Mesenchymal stem cell (in vitro differentiated cells and primary cell): ENCODE measurements around the gene SPATA6L.
A peak's percentile ranks its signal among the peaks of the same experiment; 100 is the strongest.

Source experiments
- DNase-seq: peaks from one replicate; pipeline ENCODE4 v3.0.0-alpha.2; 2013
- H2AFZ ChIP-seq: one replicate; pipeline ENCODE4 v1.6.1; 2013; ENCODE audit warnings: low read depth, mild to moderate bottlenecking, control low read depth, inconsistent platforms, low read length, moderate library complexity
- H2AK5ac ChIP-seq: 2 replicates; pipeline ENCODE4 v1.6.1; 2013; ENCODE audit warnings: low read length, moderate library complexity, mild to moderate bottlenecking, inconsistent platforms; ENCODE audit not compliant: severe bottlenecking
- H2BK120ac ChIP-seq: one replicate; pipeline ENCODE4 v1.6.1; 2013; ENCODE audit warnings: low read depth, mild to moderate bottlenecking, inconsistent platforms, low read length, moderate library complexity
- H2BK12ac ChIP-seq, 2 experiments: one replicate each; pipeline ENCODE4 v1.6.1; 2013; ENCODE audit warnings: inconsistent platforms in 2 of 2, low read length in 2 of 2, mild to moderate bottlenecking in 2 of 2, moderate library complexity in 2 of 2, control low read depth in 1 of 2
- H2BK15ac ChIP-seq: one replicate; pipeline ENCODE4 v1.6.1; 2013; ENCODE audit warnings: mild to moderate bottlenecking, low read depth, inconsistent platforms; ENCODE audit not compliant: poor library complexity, severe bottlenecking
- H2BK5ac ChIP-seq: 2 replicates; pipeline ENCODE4 v1.6.1; 2013; ENCODE audit warnings: low read depth, mild to moderate bottlenecking, low read length, control low read depth, inconsistent platforms; ENCODE audit not compliant: poor library complexity, severe bottlenecking
- H3K14ac ChIP-seq, 2 experiments: one replicate each; pipeline ENCODE4 v1.6.1; 2013; ENCODE audit warnings: inconsistent platforms in 2 of 2, low read length in 2 of 2, control low read depth in 1 of 2, mild to moderate bottlenecking in 1 of 2, moderate library complexity in 1 of 2
- H3K18ac ChIP-seq, 2 experiments: one replicate each; pipeline ENCODE4 v1.6.1; 2013; ENCODE audit warnings: inconsistent platforms in 2 of 2, low read length in 2 of 2, control low read depth in 1 of 2, low read depth in 1 of 2, mild to moderate bottlenecking in 1 of 2
- H3K23ac ChIP-seq, 2 experiments: one replicate each; pipeline ENCODE4 v1.6.1; 2013; ENCODE audit warnings: inconsistent platforms in 2 of 2, low read length in 2 of 2, mild to moderate bottlenecking in 2 of 2, moderate library complexity in 2 of 2, control low read depth in 1 of 2
- H3K27ac ChIP-seq: 2 replicates; pipeline ENCODE4 v1.5.1; 2013; ENCODE audit warnings: mild to moderate bottlenecking, moderate library complexity, low read length, control low read depth, inconsistent platforms; ENCODE audit not compliant: poor library complexity, severe bottlenecking
- H3K27me3 ChIP-seq, 2 experiments: 2 replicates each; pipeline versions ENCODE4 v1.6.1 to v1.7.0; 2013; ENCODE audit warnings: low read length in 2 of 2, mild to moderate bottlenecking in 2 of 2, moderate library complexity in 2 of 2, control low read depth in 1 of 2, inconsistent platforms in 1 of 2; ENCODE audit not compliant: control insufficient read depth in 1 of 2, insufficient read depth in 1 of 2
- H3K36me3 ChIP-seq, 2 experiments: 2 replicates each; pipeline versions ENCODE4 v1.6.1 to v1.7.0; 2013; ENCODE audit warnings: low read length in 2 of 2, control low read depth in 1 of 2, inconsistent platforms in 1 of 2, low read depth in 1 of 2, mild to moderate bottlenecking in 1 of 2; ENCODE audit not compliant: insufficient read depth in 2 of 2, control insufficient read depth in 1 of 2
- H3K4ac ChIP-seq, 2 experiments: one replicate each; pipeline ENCODE4 v1.6.1; 2013; ENCODE audit warnings: inconsistent platforms in 2 of 2, low read length in 2 of 2, mild to moderate bottlenecking in 2 of 2, moderate library complexity in 2 of 2, control low read depth in 1 of 2, low read depth in 1 of 2
- H3K4me1 ChIP-seq: 2 replicates; pipeline ENCODE4 v1.6.1; 2013; ENCODE audit warnings: low read depth, low read length, control low read depth; ENCODE audit not compliant: control insufficient read depth, insufficient read depth
- H3K4me2 ChIP-seq: 2 replicates; pipeline ENCODE4 v1.6.1; 2013; ENCODE audit warnings: low read length, mild to moderate bottlenecking, inconsistent platforms; ENCODE audit not compliant: poor library complexity, severe bottlenecking
- H3K4me3 ChIP-seq, 2 experiments: 2 replicates each; pipeline versions ENCODE4 v1.5.1 to v1.7.0; 2013; ENCODE audit warnings: low read length in 2 of 2, mild to moderate bottlenecking in 2 of 2, control low read depth in 1 of 2, low read depth in 1 of 2; ENCODE audit not compliant: insufficient read depth in 1 of 2
- H3K79me1 ChIP-seq: replicated peaks from 2 replicates; pipeline ENCODE4 v1.6.1; 2013; ENCODE audit warnings: mild to moderate bottlenecking, control low read depth, low read length, inconsistent platforms; ENCODE audit not compliant: poor library complexity, severe bottlenecking
- H3K9ac ChIP-seq: 2 replicates; pipeline ENCODE4 v1.7.0; 2013; ENCODE audit warnings: mild to moderate bottlenecking, low read length, moderate library complexity
- H3K9me3 ChIP-seq: 2 replicates; pipeline ENCODE4 v1.7.0; 2013; ENCODE audit warnings: mild to moderate bottlenecking, low read length; ENCODE audit not compliant: control insufficient read depth
- H4K8ac ChIP-seq: one replicate; pipeline ENCODE4 v1.6.1; 2013; ENCODE audit warnings: inconsistent platforms, mild to moderate bottlenecking, low read length, moderate library complexity
- H4K91ac ChIP-seq: one replicate; pipeline ENCODE4 v1.6.1; 2013; ENCODE audit warnings: mild to moderate bottlenecking, low read length, inconsistent platforms
- WGBS: methylation state at CpG from one replicate; pipeline ENCODE4 v1.1.7; 2013; ENCODE audit warnings: mixed read lengths; 5-methylcytosine and 5-hydroxymethylcytosine counted together

SPATA6L gene

DNA sequence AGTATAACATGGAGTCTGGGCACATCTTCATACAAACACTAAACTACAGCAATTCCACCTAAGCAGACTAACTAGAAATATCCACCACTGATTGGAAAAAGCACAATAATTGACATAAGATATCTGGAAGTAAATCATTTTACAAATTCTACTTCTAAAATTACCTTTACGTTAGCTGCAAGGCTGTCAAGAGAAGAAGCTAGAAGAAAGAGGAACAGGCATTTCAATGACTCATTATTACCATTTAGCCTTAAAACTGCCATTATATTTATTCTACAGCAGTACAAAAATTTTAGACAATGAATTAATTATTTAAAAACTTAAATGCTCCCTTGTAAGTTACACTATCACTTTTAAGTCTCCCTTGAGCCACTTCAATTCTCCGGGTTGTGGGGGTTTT is 47.6 kb downstream of the SPATA6L start:
- no CpG with 5 or more reads among the region's 2 CpGs for WGBS
- no peak overlapping the region for H2AFZ ChIP-seq

DNA sequence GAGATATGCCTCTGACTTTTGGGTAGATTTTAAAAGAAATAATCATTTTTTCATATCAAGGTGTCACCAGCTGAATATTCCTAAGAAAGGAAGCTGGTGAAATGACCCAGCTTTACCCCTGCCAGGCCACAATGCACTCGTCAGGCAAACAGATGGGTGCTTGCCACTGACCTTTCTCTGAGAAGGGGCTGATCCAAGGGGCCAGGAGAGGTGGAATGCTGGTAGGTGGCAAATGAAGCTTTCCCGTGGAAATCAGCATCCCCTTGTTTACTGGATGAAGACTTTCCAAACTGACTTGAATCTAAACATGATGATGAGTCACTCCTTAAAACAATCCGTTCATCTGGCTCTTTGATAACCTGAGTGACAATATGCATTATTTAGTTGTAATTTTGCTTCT is 48.5 kb downstream of the SPATA6L start:
- H3K36me3 ChIP-seq: no peaks in the 10 kb centered on the region
- peak; percentile 24 for DNase-seq
- WGBS: 14% methylated on average over 2 of the region's 3 CpGs
- no peak overlapping the region for H3K18ac ChIP-seq
- H4K8ac ChIP-seq: no peak overlapping the region
- H3K14ac ChIP-seq: no peak overlapping the region
- no peak overlapping the region for H3K4ac ChIP-seq
- H3K4me2 ChIP-seq: no peak overlapping the region
- H3K4me3 ChIP-seq: no peak overlapping the region
- no peak overlapping the region for H2AK5ac ChIP-seq
- no peak overlapping the region for H2BK12ac ChIP-seq
- H3K9me3 ChIP-seq: no peaks in the 10 kb centered on the region
- H3K23ac ChIP-seq: no peak overlapping the region
- H2AFZ ChIP-seq: no peak overlapping the region
- no peaks in the 10 kb centered on the region for H3K79me1 ChIP-seq
- peaks cover 2% of the 10 kb centered on the region for H3K4me1 ChIP-seq
- H3K9ac ChIP-seq: no peak overlapping the region
- no peak overlapping the region for H3K27ac ChIP-seq
- no peak overlapping the region for H4K91ac ChIP-seq
- H2BK5ac ChIP-seq: no peak overlapping the region
- no peak overlapping the region for H2BK15ac ChIP-seq
- H3K27me3 ChIP-seq: no peaks in the 10 kb centered on the region
- no peak overlapping the region for H2BK120ac ChIP-seq

More for the DNA sequence above, 47.6 kb downstream of the SPATA6L start:
- H2BK120ac ChIP-seq: no peak overlapping the region
- H3K4me3 ChIP-seq: no peak overlapping the region
- no peak for DNase-seq
- no peak overlapping the region for H3K14ac ChIP-seq
- no peaks in the 10 kb centered on the region for H3K27me3 ChIP-seq
- H3K4me1 ChIP-seq: peaks cover 2% of the 10 kb centered on the region
- H2BK5ac ChIP-seq: no peak overlapping the region
- no peak overlapping the region for H3K4ac ChIP-seq
- H3K4me2 ChIP-seq: no peak overlapping the region
- no peak overlapping the region for H2BK15ac ChIP-seq
- H3K9ac ChIP-seq: no peak overlapping the region
- H4K8ac ChIP-seq: no peak overlapping the region
- H3K27ac ChIP-seq: no peak overlapping the region
- no peak overlapping the region for H4K91ac ChIP-seq
- H2AK5ac ChIP-seq: no peak overlapping the region
- no peaks in the 10 kb centered on the region for H3K79me1 ChIP-seq
- H2BK12ac ChIP-seq: no peak overlapping the region
- H3K23ac ChIP-seq: no peak overlapping the region
- no peak overlapping the region for H3K18ac ChIP-seq
- no peaks in the 10 kb centered on the region for H3K9me3 ChIP-seq
- no peaks in the 10 kb centered on the region for H3K36me3 ChIP-seq

DNA sequence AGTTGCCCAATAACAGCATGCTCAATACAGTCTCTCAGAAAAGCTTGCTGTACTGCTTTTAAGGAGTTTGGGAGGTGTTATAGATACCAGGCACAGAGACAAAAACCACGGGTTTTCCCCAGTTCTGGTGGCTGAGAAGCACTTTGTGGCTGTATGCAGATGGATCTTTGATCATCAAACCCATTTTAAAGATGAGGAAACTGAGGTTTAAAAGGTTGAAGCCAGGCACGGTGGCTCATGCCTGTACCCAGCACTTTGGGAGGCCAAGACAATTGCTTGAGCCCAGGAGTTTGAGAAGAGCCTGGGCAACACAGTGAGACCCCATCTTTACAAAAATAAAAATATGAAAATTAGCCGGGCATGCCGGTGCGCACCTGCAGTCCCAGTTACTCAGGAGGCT is 50.5 kb downstream of the SPATA6L start:
- H2BK5ac ChIP-seq: no peak overlapping the region
- WGBS: 95% methylated on average over 5 of the region's 5 CpGs
- no peak overlapping the region for H2BK120ac ChIP-seq
- no peak overlapping the region for H3K18ac ChIP-seq
- H3K27me3 ChIP-seq: no peaks in the 10 kb centered on the region
- no peak overlapping the region for H2BK15ac ChIP-seq
- H3K27ac ChIP-seq: no peak overlapping the region
- no peak overlapping the region for H2BK12ac ChIP-seq
- H3K4me2 ChIP-seq: no peak overlapping the region
- no peak overlapping the region for H4K8ac ChIP-seq
- no peaks in the 10 kb centered on the region for H3K9me3 ChIP-seq
- H4K91ac ChIP-seq: no peak overlapping the region
- no peak overlapping the region for H2AK5ac ChIP-seq
- H3K9ac ChIP-seq: peak overlapping the region; percentile 36
- H3K79me1 ChIP-seq: no peaks in the 10 kb centered on the region
- no peak overlapping the region for H3K4ac ChIP-seq
- no peak overlapping the region for H3K23ac ChIP-seq
- H3K4me3 ChIP-seq: no peak overlapping the region
- no peaks in the 10 kb centered on the region for H3K36me3 ChIP-seq
- H3K14ac ChIP-seq: no peak overlapping the region
- H3K4me1 ChIP-seq: no peaks in the 10 kb centered on the region
- DNase-seq: no peak
- H2AFZ ChIP-seq: no peak overlapping the region

DNA sequence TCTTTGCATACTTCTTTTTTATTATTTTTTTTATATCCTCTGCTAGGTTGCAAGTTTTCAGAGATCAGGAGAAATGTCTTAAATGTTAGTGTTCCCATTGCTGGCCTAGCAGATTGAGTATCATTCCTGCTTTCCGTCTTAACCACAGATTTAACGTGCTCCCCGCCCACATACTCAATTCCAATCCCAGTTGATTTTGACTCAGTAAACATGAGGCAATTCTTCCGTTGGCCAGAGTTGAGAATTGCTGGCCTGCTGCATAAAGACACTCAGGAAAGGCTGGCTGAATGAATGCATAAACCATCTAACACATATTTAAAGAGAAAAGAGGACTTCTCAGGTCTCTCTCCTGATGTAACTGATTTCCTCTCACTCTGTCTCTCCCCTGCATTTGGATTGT is 51.0 kb downstream of the SPATA6L start:
- WGBS: 71% methylated on average over 4 of the region's 4 CpGs
- Histone ChIP-seq H3K23ac (no peak overlapping the region), H3K14ac (no peak overlapping the region), H2BK12ac (no peak overlapping the region), H2BK120ac (no peak overlapping the region), H2BK15ac (no peak overlapping the region), H4K8ac (no peak overlapping the region), H3K36me3 (no peaks in the 10 kb centered on the region), H3K4me2 (no peak overlapping the region), H3K9ac (peak overlapping the region; percentile 37), H3K18ac (no peak overlapping the region), H2AFZ (no peak overlapping the region), H3K4ac (no peak overlapping the region), H2BK5ac (no peak overlapping the region), H3K4me1 (no peaks in the 10 kb centered on the region), H2AK5ac (no peak overlapping the region), H3K27me3 (no peaks in the 10 kb centered on the region), H4K91ac (no peak overlapping the region), H3K4me3 (peak overlapping the region in 1 of 2 experiments; percentile 17), H3K79me1 (no peaks in the 10 kb centered on the region), H3K9me3 (no peaks in the 10 kb centered on the region), H3K27ac (no peak overlapping the region)
- peak; percentile 51 for DNase-seq
